ENCODE data around the gene HOMEZ.

Gene HOMEZ

DNA sequence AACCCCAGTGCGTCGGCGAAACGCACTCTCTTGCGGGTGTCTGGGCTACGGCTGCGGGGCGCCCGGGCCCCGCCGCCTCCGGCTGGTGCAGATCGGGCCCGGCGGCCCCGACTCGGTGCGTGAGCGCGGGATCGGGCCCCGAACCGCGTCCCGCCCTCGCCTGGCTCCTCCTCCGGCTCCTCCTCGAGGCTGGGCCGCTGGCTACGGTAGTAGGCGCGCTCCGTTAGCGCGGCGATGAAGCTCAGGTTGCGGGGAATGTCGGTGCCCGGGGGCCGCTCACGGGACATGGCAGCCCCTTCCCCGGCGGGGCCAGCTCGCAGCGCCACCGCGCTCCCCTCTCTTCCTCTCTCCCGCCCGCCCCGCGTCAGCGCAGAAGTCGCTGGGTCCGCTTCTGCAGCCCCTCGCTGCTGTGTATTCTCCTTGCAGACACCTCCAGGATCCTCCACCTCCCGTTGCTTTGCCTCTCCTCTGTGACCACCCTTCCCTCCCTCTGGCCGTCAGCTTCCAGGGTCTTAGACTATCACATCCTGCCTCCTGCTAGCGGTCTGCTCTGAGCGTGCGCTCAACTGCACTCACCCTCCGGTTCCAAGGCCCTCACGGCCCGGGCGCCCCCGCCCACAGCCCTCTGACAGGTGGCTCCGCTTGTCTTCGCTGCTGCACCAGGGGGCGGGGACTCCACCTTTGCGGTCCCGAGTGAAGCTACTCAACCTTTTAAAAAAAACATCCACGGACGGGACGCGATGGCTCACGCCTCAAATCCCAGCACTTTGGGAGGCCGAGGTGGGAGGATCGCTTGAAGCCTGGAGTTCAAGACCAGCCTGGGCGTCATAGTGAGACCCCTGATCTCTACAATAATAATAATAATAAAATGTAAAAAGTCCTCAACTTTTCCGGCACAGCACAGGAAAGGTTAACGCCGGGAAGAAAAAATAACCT, 16.6 kb upstream of the HOMEZ start, which contains the start of gene PPP1R3E (continued):
- TF ChIP-seq PRDM2 (tag by site-specific recombination; IDR thresholded peaks at IDR 0.05; ENCODE audit: borderline replicate concordance) (no peak), ZNF76 (tag by site-specific recombination; IDR thresholded peaks at IDR 0.05; ENCODE audit: borderline replicate concordance, low read depth) (no peak; the same call in 1 of the 2 replicates), ZEB2 (tag by site-specific recombination; IDR thresholded peaks at IDR 0.05) (peak; percentile 53; the same call in 1 of the 2 replicates), ZSCAN23 (tag by site-specific recombination; IDR thresholded peaks at IDR 0.05) (no peak), ZNF155 (tag by site-specific recombination; IDR thresholded peaks at IDR 0.05) (no peak), KLF8 (tag by site-specific recombination; IDR thresholded peaks at IDR 0.05) (no peak; the same call in 1 of the 2 replicates), ZNF621 (tag by site-specific recombination; IDR thresholded peaks at IDR 0.05) (no peak), ZXDB (tag by site-specific recombination; IDR thresholded peaks at IDR 0.05) (peak; percentile 8; the same call in 1 of the 2 replicates), ZFP3 (tag by site-specific recombination; IDR thresholded peaks at IDR 0.05; ENCODE audit: low read depth) (no peak), ZBTB44 (tag by site-specific recombination; IDR thresholded peaks at IDR 0.05) (no peak), TCF7L2 (IDR thresholded peaks at IDR 0.05; ENCODE audit: borderline replicate concordance, low read depth, low read length) (no peak), ZSCAN16 (tag by site-specific recombination; IDR thresholded peaks at IDR 0.05) (no peak), ZNF626 (tag by site-specific recombination; IDR thresholded peaks at IDR 0.05) (no peak), ZBTB48 (tag by site-specific recombination; IDR thresholded peaks at IDR 0.05) (no peak), ZNF664 (tag by site-specific recombination; IDR thresholded peaks at IDR 0.05) (no peak), ZBTB1 (tag by site-specific recombination; IDR thresholded peaks at IDR 0.05) (no peak), ZNF112 (tag by site-specific recombination; IDR thresholded peaks at IDR 0.05) (no peak), ZNF169 (tag by site-specific recombination; IDR thresholded peaks at IDR 0.05) (no peak), ZNF184 (tag by site-specific recombination; IDR thresholded peaks at IDR 0.05) (no peak), ZNF510 (tag by site-specific recombination; IDR thresholded peaks at IDR 0.05; ENCODE audit: insufficient replicate concordance) (no peak), ZNF544 (tag by site-specific recombination; IDR thresholded peaks at IDR 0.05) (no peak), ZNF488 (tag by site-specific recombination; IDR thresholded peaks at IDR 0.05) (no peak), ZNF175 (tag by site-specific recombination; IDR thresholded peaks at IDR 0.05) (no peak)
- TF ChIP-seq, protein P1, sequence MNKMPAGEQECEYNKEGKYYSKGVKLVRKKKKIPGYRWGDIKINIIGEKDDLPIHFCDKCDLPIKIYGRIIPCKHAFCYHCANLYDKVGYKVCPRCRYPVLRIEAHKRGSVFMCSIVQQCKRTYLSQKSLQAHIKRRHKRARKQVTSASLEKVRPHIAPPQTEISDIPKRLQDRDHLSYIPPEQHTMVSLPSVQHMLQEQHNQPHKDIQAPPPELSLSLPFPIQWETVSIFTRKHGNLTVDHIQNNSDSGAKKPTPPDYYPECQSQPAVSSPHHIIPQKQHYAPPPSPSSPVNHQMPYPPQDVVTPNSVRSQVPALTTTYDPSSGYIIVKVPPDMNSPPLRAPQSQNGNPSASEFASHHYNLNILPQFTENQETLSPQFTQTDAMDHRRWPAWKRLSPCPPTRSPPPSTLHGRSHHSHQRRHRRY (tag by site-specific recombination; IDR thresholded peaks at IDR 0.05) = no peak
- TF ChIP-seq, protein P2, sequence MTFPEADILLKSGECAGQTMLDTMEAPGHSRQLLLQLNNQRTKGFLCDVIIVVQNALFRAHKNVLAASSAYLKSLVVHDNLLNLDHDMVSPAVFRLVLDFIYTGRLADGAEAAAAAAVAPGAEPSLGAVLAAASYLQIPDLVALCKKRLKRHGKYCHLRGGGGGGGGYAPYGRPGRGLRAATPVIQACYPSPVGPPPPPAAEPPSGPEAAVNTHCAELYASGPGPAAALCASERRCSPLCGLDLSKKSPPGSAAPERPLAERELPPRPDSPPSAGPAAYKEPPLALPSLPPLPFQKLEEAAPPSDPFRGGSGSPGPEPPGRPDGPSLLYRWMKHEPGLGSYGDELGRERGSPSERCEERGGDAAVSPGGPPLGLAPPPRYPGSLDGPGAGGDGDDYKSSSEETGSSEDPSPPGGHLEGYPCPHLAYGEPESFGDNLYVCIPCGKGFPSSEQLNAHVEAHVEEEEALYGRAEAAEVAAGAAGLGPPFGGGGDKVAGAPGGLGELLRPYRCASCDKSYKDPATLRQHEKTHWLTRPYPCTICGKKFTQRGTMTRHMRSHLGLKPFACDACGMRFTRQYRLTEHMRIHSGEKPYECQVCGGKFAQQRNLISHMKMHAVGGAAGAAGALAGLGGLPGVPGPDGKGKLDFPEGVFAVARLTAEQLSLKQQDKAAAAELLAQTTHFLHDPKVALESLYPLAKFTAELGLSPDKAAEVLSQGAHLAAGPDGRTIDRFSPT (tag by site-specific recombination; IDR thresholded peaks at IDR 0.05) = 0 out of 2 replicates have a peak, but pooled peaks have one; percentile 1
- TF ChIP-seq, protein P3, sequence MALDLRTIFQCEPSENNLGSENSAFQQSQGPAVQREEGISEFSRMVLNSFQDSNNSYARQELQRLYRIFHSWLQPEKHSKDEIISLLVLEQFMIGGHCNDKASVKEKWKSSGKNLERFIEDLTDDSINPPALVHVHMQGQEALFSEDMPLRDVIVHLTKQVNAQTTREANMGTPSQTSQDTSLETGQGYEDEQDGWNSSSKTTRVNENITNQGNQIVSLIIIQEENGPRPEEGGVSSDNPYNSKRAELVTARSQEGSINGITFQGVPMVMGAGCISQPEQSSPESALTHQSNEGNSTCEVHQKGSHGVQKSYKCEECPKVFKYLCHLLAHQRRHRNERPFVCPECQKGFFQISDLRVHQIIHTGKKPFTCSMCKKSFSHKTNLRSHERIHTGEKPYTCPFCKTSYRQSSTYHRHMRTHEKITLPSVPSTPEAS (tag by site-specific recombination; IDR thresholded peaks at IDR 0.05) = no peak
